ENCODE measurements around the gene KIN. TPM values are rescaled to one million over a fixed set of nuclear protein-coding genes. Genes with fewer than 3 reads are reported as not detected.
A peak's percentile ranks its signal among the peaks of the same experiment; 100 is the strongest.

The KIN gene
- total and polyA plus RNA-seq, 3 donors from 2014 or later, result 8.3 to 10.6 (median 9.1) TPM

- H3K36me3 ChIP-seq (ENCODE audit: low read depth, missing control alignments), result no peaks in the 10 kb centered on the region
- no peak overlapping the region for H3K4me3 ChIP-seq
- intact Hi-C loops (cut with DNase I; ENCODE audit: low total_unique reads), result no loop called here
- peak; percentile 38 for DNase-seq
- H3K9me3 ChIP-seq, result no peaks in the 10 kb centered on the region
- H3K27me3 ChIP-seq, result no peaks in the 10 kb centered on the region
- no peak overlapping the region for H3K27ac ChIP-seq
- peaks cover 20% of the 10 kb centered on the region for H3K4me1 ChIP-seq
- 71% methylated on average over 1 of the region's 1 CpG for WGBS, 2 donors
- TF ChIP-seq CTCF (IDR thresholded peaks at IDR 0.05), result no peak
- TF ChIP-seq POLR2A (IDR thresholded peaks at IDR 0.05), result no peak
Measured at GRCh38 chr10:7792541-7792940, 4.7 kb upstream of the KIN start.

- H3K27me3 ChIP-seq, result no peaks in the 10 kb centered on the region
- 27 to 37% methylated on average over 3 of the region's 3 CpGs for WGBS, 2 donors
- no peaks in the 10 kb centered on the region for H3K9me3 ChIP-seq
- intact Hi-C loops (cut with DNase I; ENCODE audit: low total_unique reads), result no loop called here
- TF ChIP-seq POLR2A (IDR thresholded peaks at IDR 0.05) (no peak), CTCF (IDR thresholded peaks at IDR 0.05) (no peak)
- peak overlapping the region in 1 of 2 donors; percentile 80 for H3K4me3 ChIP-seq
- H3K36me3 ChIP-seq (ENCODE audit: low read depth, missing control alignments), result no peaks in the 10 kb centered on the region
- H3K4me1 ChIP-seq, result peaks cover 21% of the 10 kb centered on the region
- peak overlapping the region in 1 of 2 donors; percentile 83 for H3K27ac ChIP-seq
- peak; percentile 63 for DNase-seq
Measured at GRCh38 chr10:7789390-7789789, 1.6 kb upstream of the KIN start.

- H3K27me3 ChIP-seq, result no peaks in the 10 kb centered on the region
- H3K4me1 ChIP-seq, result peaks cover 21% of the 10 kb centered on the region
- H3K4me3 ChIP-seq, result peak overlapping the region; percentile 76 to 80
- 2% methylated on average over 14 to 25 of the region's 25 CpGs for WGBS, 2 donors
- TF ChIP-seq POLR2A (IDR thresholded peaks at IDR 0.05) (no peak), CTCF (IDR thresholded peaks at IDR 0.05) (no peak)
- H3K36me3 ChIP-seq (ENCODE audit: low read depth, missing control alignments), result no peaks in the 10 kb centered on the region
- intact Hi-C loops (cut with DNase I; ENCODE audit: low total_unique reads), result no loop called here
- DNase-seq, result peak; percentile 46
- H3K9me3 ChIP-seq, result no peaks in the 10 kb centered on the region
- H3K27ac ChIP-seq, result peak overlapping the region; percentile 79 to 83
Measured at GRCh38 chr10:7788639-7789286, 970 bp upstream of the KIN start.

GRCh38 chr10:7787150-7787856 lies 490 bp downstream of the KIN start:
- peak overlapping the region; percentile 79 to 83 for H3K27ac ChIP-seq
- intact Hi-C loops (cut with DNase I; ENCODE audit: low total_unique reads), result no loop called here
- peak overlapping the region; percentile 76 to 80 for H3K4me3 ChIP-seq
- 2 to 3% methylated on average over 17 to 25 of the region's 26 CpGs for WGBS, 2 donors
- H3K4me1 ChIP-seq, result peaks cover 12% of the 10 kb centered on the region
- TF ChIP-seq POLR2A (IDR thresholded peaks at IDR 0.05) (no peak), CTCF (IDR thresholded peaks at IDR 0.05) (no peak)
- no peaks in the 10 kb centered on the region for H3K9me3 ChIP-seq
- no peaks in the 10 kb centered on the region for H3K27me3 ChIP-seq
- DNase-seq, result no peak
- H3K36me3 ChIP-seq (ENCODE audit: low read depth, missing control alignments), result no peaks in the 10 kb centered on the region

All from testis (tissue), 3 donors.